Hematopoietic multipotent progenitor cell treated with erythropoietin and hydrocortisone succinate and interleukin-3 and kit ligand, for 17 days (in vitro differentiated cells): Measurements from ENCODE around the gene MKNK1.
"Not testable (repeated sequence)": the region's sequence is repeated elsewhere in the genome, so short reads cannot be mapped to it uniquely, and the experiment has no call there.

Experiments
- DNase-seq: peaks from one replicate; pipeline ENCODE4 v3.0.0-alpha.2; 2015; ENCODE audit warnings: low spot score

MKNK1 gene

DNA sequence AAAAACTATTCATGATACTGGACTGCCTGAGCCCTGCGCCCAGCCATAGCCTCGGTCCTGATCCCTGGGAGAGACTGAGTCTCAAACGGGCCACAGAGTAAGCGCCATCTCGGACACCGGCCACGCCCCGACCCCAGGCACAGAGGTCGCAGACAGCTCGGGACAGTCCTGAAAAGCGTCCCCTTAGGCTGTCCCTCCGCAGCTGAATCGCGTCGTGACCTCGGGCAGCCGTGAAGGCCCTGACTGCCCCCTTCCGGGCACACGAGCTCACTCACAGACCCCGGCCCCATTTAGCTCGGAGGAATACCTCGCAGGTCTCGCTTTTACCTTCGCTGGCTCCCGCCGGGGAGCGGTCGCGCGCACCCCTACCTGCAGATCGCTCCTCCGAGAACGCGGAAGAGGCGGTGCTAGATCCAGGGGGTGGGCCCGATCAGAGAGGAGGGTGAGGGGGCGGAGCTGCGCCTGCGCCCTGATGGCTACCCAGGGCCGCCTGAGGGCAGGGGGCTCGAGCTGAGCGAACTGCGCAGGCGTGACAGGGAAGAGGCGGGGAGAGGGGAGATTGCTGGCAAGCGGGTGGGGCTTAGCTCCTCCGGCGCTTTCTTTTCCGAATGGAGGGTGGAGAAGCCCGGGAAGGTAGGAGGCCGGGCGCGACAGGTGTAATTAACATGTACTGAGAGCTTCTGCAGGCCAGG, at the start of gene MKNK1:
TSS of gene MKNK1 (minus strand) at position 411 of the 692 bp plus-strand sequence. CDS start 20,941 bp downstream, outside the sequence.
- peak; percentile 96 for DNase-seq

DNA sequence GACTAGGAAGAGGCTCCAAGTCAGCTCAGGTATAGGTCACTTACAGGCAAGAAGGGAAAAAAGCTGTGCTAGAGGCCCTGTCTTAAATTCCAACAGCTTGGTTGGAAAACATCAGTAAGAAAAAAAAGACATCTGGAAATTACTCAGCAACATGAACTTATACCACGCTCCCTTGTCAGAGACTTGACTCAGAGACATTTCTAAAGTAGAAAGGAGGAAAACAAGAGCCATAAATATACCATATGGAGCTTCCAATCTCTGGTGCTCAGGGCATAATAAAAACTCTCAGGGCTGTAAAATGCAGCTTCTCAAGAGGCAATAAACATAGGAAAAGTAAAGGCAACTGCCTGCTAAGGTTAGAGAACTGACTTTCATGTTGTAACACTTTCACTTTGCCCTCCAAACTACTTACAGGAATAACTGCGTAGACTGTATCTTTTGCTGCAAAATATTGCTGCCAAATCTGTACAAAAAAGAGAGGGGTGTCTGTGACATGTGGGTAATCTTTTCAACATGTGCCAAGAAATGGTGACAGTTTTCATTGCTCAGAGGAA, 49.4 kb upstream of the MKNK1 start:
- DNase-seq: no peak

DNA sequence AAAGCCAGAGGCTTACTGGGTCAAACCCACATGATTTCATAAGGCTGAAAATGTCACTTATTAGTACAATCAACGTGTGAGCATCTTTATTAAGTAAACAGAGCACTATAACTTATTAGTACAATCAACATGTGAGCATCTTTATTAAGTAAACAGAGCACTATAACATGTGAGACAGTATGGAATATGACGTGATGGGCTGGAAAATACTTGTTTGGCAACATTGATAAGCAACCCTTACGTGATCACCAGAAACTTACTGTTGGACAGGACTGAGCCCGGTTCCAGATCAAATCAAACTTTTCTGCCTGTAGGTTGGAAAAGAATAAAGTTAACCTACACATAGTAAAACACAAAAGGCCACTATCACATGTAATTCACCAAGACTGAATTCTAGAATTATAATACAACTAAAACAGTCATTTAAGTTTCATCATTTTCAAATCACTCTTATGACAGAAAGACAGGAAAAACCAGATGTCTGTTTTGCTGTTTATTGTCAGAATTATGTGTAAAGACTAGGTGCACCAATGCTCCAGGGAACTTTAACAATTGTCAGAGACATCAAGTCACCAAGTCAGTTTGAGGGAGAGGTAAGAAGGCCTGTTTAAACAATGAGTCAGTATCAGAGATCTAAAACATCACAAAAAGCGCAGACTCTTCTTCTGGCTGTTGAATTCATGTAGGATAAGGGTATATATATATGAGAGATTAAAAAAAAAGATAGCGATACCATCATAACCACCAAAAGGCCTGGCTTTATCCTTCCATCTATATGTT, 48.4 kb upstream of the MKNK1 start:
- no peak for DNase-seq

DNA sequence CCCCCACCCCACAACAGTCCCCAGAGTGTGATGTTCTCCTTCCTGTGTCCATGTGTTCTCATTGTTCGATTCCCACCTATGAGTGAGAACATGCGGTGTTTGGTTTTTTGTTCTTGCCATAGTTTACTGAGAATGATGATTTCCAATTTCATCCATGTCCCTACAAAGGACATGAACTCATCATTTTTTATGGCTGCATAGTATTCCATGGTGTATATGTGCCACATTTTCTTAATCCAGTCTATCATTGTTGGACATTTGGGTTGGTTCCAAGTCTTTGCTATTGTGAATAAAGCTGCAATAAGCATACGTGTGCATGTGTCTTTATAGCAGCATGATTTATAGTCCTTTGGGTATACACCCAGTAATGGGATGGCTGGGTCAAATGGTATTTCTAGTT, 47.1 kb upstream of the MKNK1 start:
- not testable (repeated sequence) for DNase-seq

DNA sequence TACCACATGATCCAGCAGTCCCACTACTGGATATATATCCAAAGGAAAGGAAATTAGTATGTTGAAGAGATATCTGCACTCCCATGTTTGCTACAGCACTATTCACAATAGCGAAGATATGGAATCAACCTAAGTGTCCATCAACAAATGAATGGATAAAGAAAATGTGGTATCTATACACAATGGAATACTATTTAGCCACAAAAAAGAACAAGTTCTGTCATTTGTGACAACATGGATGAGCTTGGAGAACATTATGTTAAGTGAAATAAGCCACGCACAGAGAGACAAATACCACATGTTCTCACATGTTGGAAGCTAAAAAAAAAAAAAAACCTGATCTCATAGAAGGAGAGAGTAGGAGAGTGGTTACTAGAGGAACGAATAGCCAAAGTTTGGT, 46.4 kb upstream of the MKNK1 start:
- DNase-seq: no peak

DNA sequence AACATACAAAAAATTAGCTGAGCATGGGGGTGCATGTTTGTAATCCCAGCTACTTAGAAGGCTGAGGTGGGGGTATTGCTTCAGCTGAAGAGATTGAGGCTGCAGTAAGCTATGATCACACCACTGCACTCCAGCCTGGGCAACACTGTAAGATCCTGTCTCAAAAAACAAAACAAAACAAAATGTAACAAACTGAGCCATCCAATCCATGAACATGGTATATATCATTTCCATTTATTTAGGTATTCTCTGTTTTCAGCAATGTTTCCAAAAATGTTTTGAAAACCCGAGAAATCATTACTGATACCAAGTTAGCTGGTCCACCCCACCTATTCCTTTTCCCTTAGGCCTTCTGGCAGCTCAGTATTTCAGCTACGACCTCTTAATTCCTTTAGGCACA, 45.7 kb upstream of the MKNK1 start:
- no peak for DNase-seq

DNA sequence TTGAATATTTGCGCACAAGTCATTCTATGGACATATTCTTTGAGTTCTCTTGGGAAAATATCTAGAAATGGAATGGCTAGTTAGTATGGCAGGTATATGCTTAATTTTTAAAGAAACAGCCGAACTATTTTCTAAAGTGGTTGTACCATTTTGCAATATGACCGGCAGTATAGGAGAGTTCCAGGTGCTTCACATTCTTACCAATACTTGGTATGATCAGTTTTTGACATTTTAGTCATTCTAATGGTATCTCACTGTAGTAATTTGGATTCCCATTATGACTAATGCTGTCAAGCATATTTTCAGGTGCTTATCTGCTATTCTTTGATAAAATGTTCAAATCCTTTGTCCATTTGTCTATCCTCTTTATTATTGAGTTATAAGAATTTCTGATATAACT, 43.5 kb upstream of the MKNK1 start:
- DNase-seq: no peak

DNA sequence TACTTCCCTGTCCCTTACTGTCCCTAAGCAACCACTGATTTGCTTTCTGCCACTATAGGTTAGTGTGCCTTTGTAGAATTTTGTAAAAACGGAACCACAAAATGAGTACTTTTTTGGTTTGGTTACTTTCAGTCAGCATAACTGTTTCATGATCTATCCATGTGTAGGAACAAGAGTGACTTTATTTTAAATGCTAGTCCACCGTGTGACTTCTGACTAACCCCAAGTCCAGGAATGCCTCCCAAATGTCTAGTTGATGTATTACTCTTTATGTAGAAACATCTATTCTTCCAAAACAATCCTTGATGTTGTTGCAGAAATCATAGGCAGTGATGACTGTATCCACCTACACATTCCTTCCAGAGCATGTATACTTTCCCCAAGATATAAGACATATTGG, 42.8 kb upstream of the MKNK1 start:
- no peak for DNase-seq

DNA sequence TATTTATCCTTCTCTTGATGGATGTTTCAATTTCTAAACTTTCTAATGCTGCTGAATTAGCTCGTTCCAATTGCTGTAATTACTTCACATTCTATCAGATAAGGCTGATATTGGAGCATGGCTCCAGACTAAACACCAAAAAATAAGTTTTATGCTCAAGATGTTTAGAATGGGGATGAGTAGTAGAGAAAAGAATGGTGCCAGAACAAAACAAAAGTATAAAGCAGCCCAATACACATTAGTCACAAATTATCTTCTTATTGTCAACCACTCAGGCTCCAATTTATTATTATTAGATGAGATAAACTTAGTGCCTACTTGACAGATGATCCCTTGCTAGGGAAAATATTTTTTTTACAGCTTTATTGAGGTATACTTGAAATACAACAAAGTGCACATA, 42.3 kb upstream of the MKNK1 start:
- DNase-seq: no peak

DNA sequence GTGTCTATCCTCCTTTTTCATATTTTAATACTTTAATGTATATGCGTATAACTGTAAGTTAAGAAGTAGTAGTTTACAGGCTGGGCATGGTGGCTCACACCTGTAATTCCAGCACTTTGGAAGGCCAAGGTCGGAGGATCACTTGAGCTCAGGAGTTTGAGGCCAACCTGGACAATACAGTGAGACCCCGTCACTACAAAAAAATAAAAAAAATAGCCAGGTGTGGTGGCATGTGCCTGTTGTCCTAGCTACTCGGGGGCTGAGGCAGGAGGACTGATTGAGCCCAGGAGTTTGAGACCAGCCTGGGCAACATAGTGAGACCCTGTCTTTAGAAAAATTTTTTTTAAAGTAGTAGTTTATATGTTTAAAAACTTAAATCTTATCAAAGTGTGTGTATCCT, 41.7 kb upstream of the MKNK1 start:
- no peak for DNase-seq

DNA sequence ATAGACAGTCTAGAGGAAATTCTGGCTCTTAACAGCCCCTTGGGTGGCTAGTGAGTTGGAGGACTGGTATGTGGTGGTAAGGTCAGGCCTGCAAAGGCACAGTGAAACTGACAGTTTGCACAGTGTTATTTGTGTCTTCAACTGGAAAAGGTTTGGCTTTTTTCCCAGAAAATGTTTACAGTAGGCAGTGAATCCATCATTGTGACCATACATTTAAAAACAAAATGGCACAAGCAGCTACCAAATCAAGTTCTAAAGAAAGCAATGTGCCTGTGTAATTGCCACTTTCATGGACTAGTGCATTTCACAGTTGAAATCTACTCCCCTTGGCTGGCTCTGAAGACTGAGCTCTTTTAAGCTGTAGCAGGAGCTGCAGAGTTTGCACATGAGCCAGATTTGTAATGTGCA, 39.3 kb upstream of the MKNK1 start:
- no peak for DNase-seq

DNA sequence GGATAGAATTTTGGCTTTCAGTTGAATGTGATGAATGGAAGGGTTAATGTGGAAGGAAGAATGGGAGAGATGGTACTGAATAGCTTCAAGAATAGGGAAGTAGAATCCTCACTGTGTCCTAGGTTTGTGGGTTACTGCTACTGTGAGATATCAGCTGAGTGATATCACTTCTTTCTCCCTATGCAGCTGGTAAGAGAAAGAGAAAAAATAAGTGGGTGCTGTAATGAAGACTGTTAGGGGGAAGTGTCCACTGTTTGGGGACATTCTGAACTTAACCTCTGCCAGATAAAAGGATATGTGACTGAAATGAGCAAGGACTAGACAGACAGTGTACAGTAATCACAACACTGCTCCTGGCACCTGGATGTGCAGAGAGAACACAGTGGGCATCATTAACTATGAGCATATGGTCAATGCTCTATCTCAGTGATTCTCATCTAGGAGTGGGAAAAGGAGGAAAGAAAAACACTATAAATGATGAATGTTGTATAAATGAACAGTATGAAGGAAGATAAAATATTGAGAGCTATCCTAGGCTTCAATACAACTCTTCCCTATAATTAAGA, 38.1 kb upstream of the MKNK1 start:
- DNase-seq: no peak

DNA sequence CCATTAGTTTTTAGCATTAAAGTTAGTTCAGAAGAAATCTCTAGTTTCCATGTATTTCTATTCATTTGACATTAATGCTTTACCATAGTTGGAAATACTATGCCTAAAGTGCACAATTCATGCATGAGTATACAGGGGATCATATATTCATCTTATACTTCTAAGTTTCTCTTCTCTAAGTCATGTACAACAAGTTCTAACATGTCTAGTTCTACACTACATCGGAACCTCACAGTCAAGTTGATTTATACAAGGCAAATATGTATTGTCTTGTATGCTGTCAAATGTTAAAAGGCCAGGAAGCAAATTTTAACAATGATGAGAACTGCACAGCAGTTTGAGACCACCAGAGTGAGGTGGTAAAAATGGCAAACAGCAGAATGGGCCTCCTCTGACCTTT, 35.5 kb upstream of the MKNK1 start:
- DNase-seq: no peak

DNA sequence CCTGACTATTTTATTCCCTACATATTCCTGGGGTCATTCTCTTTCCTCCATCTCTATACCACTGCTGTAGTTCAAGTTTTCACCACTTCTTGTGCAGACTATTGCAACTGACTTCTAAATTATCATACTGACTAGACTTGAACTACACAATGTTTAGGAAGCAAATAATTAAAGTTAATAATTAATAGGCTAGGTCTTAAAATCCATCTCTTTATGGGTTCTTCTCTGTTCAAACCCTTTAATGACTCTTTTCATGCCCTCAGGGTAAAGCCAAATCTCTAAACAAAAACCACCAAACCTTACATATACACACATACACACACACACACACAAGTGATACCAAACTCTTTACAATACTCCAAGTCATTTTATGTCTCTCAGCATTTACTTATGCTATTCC, 34.9 kb upstream of the MKNK1 start:
- DNase-seq: no peak

DNA sequence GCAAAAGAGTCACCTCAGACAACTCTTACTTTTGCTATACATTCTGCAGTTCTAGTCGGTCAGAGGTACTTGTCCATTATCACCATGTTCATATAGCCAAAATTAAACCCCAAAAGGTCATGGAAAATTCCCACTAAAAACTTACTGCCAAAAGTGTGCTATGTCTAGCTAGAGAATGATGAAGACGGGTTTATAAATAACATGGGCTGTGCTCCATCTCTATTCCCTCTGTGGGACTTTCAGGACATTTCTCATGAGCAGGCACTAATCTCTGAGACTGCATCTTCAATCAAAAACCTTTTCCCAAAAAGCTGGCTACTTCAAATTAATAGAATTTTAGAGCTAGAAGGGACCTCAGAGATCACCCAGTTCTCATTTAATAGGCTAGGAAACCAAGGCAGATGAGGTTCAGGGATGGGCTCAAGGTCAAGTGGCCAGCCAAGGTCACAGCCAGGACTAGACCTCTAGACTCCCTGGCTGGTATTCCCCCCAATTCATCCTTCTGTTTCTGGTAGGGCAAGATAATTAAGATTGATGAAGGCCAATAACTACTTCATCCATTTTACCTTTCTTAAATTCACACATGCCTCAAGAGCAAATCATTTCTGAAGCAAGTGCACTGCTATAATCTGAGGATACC, 33.5 kb upstream of the MKNK1 start:
- DNase-seq: no peak

DNA sequence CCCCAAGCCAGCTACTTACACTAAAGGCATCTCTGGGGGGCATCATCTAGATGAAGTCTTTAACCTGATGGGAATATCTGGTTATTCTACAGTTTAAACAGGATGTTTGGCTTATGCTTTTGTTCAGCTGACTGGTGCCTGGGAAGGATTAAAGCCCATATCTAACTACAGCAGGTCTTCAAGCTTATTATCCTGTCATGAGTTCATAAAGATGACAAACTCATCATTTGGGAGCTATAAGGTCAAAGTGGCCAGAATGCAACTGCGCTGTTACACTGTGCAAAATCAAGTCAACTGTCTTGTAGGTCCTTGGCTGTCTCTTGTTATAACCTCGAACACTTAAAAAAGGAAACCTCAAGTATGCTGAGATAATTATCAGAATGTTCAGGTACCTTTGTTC, 31.1 kb upstream of the MKNK1 start:
- DNase-seq: no peak

DNA sequence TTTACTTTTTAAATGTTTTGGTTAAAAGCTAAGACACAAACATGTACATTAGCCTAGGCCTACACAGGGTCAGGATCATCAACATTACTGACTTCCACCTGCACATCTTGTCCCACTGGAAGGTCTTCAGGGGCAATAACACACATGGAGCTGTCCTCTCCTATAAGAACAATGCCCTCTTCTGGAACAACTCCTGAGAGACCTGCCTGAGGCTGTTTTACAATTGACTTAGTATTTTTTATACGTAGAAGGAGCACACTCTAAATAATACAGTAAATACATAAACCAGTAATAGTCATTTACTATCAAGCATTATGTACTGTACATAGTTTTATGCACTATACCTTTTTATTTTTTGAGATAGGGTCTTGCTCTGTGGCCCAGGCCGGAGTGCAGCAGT, 26.7 kb upstream of the MKNK1 start:
- no peak for DNase-seq

DNA sequence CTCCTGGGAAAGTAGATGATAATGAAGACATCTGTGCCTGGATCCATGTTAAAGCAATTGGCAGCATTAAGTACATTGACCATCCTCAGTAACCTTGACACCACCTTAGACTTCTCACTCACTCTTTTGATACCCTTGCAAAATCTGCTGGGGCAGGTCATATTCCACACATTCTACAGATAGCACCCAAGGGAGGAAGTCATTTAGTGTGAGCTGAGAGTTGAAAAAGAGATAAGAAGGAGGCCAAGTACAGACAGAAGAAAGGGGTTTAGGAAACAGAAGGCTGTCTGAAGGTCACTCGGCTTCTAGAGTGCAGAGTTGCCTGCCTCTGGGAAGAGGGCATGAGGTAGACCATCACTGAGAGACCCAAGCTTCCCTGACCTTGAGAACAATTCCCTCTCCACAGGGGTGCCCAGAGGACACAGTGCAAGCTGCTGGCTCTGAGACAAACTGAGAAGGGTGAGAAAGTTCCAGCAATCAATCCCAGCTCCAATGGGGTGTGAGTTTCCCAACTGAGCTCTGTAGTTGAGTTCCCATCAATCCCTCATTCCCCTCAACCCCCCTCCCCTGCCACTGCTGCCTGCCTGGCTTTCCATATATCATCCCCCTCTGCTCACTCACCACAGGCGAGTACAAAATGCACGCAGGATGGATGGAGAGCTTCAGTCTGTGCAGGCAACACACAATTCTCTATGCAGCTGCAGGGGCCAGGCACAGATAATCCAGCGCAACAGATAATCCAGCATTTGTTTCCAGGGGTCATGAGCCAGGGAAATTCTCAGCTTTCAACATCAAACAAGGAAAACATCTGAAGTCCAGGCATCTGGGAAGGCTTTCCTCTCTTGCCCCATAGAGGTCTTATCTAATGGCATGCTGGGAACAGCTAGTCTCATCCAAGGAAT, 19.9 kb upstream of the MKNK1 start:
- no peak for DNase-seq

DNA sequence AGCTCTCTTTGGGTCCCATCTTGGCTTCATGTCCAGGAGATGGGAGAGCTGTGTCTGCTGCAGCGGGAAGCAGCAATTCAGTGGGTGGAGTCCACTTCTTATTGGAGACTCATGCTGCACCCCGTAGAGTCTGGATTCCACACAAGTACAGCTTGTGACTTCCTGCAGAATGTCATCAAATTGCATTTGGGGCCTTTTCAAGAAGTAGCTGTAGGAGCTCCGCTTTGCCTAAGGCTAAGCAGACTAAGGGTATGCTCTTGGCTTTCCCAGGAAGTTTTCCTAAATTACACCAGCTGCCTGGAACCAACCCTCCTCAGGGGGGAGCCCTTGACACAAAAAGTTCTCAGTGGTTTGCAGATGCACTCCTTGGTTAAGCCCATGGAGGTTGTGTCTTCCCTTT, 18.3 kb upstream of the MKNK1 start:
- DNase-seq: peak; percentile 71

DNA sequence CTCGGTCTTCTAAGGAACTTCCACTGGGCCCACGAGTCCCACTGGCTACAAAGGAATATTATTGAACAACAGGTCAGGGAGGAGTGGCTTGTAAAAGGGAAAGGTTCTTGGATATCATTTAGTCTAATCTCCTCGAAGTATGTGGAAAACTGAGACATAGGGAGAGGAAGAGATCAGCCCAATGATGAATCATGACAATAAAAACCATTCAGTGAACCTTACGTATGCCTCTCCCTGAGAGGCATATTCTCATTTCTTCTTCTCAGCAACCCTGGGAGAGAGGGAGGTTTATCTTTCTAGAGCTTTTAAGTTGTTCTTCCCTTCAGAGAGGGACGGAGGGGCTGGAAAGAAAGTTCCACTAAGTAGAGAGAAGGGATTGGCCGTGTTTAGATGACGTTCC, 17.9 kb upstream of the MKNK1 start:
- DNase-seq: no peak

DNA sequence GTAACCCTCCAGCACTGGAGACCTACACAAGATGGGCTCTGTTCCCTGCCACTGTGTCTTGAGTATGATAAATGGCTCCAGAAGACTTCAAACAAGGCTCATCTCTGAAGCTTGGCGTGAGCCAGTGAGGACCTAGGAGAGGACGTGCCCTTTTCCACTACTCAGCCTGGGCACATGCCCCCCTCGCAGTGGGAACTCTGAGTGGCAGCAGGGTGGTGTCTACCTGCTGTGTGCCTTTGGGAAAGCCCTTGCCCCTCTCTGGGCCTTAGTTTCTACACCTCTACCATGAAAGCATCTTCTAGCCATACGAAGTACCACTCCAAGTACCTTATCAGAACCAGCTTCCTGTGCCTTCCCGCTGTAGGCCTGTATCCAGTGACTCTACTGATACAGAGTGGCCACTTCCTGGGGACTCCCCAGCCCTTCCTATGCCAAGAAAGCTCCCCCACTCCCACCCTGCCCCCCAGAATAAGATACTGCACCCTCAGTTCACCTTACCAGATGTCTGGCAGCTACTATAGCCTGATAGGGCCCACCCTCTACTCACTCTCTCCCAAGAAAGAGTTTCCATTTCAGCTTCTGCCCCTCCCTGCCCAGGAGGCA, 15.7 kb upstream of the MKNK1 start:
- no peak for DNase-seq
